Heart right ventricle (tissue), 12 donors: Measurements from ENCODE around the gene MAGEA2. TPM values are rescaled to one million over a fixed set of nuclear protein-coding genes. Genes with fewer than 3 reads are reported as not detected.

Experiments used
- polyA plus RNA-seq, 2 donors: library from polyadenylated mRNA; stranded (reverse); fragments of 200-250 nt; gene quantifications; one replicate each; pipeline ENCODE4 v1.2.3, GENCODE V29; 2013
- total RNA-seq, 10 donors: library from RNA; stranded (reverse); fragmentation: NEBNext Ultra II Directional in 3 of 10; extraction: Animal tissue kit (Norgen Biotek cat#: 25700) in 3 of 10; gene quantifications; one replicate each; pipeline versions ENCODE4 v1.2.1 to v1.2.4, GENCODE V29; 2021 to 2023
- donor health status: ischemic (EF 13 %, LVEDD 7.1; RV severe dilation, severe dysfunction).
- donor health status: healthy with polysubstance abuse.
- donor health status: DM: no; HTN: yes; CAD: no.
- donor health status: DM: no; HTN: no; CAD: no.
- donor health status: ischemic (EF 25% LVEDD 6.9; RV normal size, moderate dysfunction).
- donor health status: ischemic (EF 25% LVEDD 5.7; RV mildly dilated, moderate dysfunction).
- donor health status: healthy.
- donor health status: nonischemic (EF 11% LVEDD 7.7; RV severe dilation, severe dysfunction).
- donor health status: DM: yes; HTN: yes; CAD: no.
- donor health status: PGD.
- donor health status: ischemic (EF 29% LVEDD 5.4; RV normal size, mild dysfunction).
- donor health status: nonischemic (EF 23%, LVEDD 6.1; RV moderate dilation, normal function).

Gene MAGEA2
- total and polyA plus RNA-seq, 12 donors: not detected

Other genes starting within 250 kb of the MAGEA2 start
- gene GABRQ, start 115.9 kb downstream of the MAGEA2 start, total RNA-seq: under 1 TPM in 3 of 10 donors, not detected in 7; 0.05 to 0.11 (median 0.06) TPM
- not detected for gene GABRQ, start 115.9 kb downstream of the MAGEA2 start, polyA plus RNA-seq
- not detected for gene MAGEA3, start 55.0 kb downstream of the MAGEA2 start, total RNA-seq
- gene MAGEA3, start 55.0 kb downstream of the MAGEA2 start, polyA plus RNA-seq: not detected
- not detected for gene CSAG2, start 44.6 kb downstream of the MAGEA2 start, total RNA-seq
- gene CSAG2, start 44.6 kb downstream of the MAGEA2 start, polyA plus RNA-seq: not detected
- not detected for gene MAGEA2B, start 39.2 kb downstream of the MAGEA2 start, total RNA-seq
- gene MAGEA2B, start 39.2 kb downstream of the MAGEA2 start, polyA plus RNA-seq: not detected
- not detected for gene CSAG1, start 20.1 kb downstream of the MAGEA2 start, total RNA-seq
- not detected for gene CSAG1, start 20.1 kb downstream of the MAGEA2 start, polyA plus RNA-seq
- gene MAGEA12, start 20.1 kb downstream of the MAGEA2 start, total RNA-seq: not detected
- not detected for gene MAGEA12, start 20.1 kb downstream of the MAGEA2 start, polyA plus RNA-seq
- gene CSAG3, start 5.4 kb upstream of the MAGEA2 start, total RNA-seq: not detected
- not detected for gene CSAG3, start 5.4 kb upstream of the MAGEA2 start, polyA plus RNA-seq
- gene MAGEA6, start 15.8 kb upstream of the MAGEA2 start, total RNA-seq: not detected
- not detected for gene MAGEA6, start 15.8 kb upstream of the MAGEA2 start, polyA plus RNA-seq
- gene CETN2, start 76.9 kb upstream of the MAGEA2 start, total RNA-seq: 10 to 100 TPM; 22.9 to 33.5 (median 25.0) TPM
- 10 to 100 TPM; 25.5 to 35.7 TPM for gene CETN2, start 76.9 kb upstream of the MAGEA2 start, polyA plus RNA-seq
- 10 to 100 TPM; 12.4 to 32.2 (median 16.1) TPM for gene NSDHL, start 77.2 kb upstream of the MAGEA2 start, total RNA-seq
- gene NSDHL, start 77.2 kb upstream of the MAGEA2 start, polyA plus RNA-seq: 10 to 100 TPM in 1 of 2 donors, 1 to 10 TPM in 1; 8.6 to 41.4 TPM
- 1 to 10 TPM; 1.2 to 4.5 (median 1.5) TPM for gene ZNF185, start 144.2 kb upstream of the MAGEA2 start, total RNA-seq
- under 1 TPM; 0.51 to 0.62 TPM for gene ZNF185, start 144.2 kb upstream of the MAGEA2 start, polyA plus RNA-seq
- not detected for gene PNMA5, start 240.3 kb upstream of the MAGEA2 start, total RNA-seq
- not detected for gene PNMA5, start 240.3 kb upstream of the MAGEA2 start, polyA plus RNA-seq